Activated CD4-positive, alpha-beta T cell treated with anti-CD3 and anti-CD28 coated beads, Interleukin-2, amount 10 ng/mL, durations not matched to agents 24 days and 14 days (primary cell): ENCODE results near the gene OR10K1. TPM values are rescaled to one million over a fixed set of nuclear protein-coding genes. Genes with fewer than 3 reads are reported as not detected.
A peak's percentile ranks its signal among the peaks of the same experiment; 100 is the strongest.

Experiments
- DNase-seq: peaks from one replicate; pipeline ENCODE4 v3.0.0; 2022
- H3K27ac Mint-ChIP-seq: one replicate; pipeline ENCODE4 v1.8.0; 2022; ENCODE audit warnings: mild to moderate bottlenecking, mixed read lengths
- H3K27me3 Mint-ChIP-seq: one replicate; pipeline ENCODE4 v1.8.0; 2022; ENCODE audit warnings: mixed read lengths
- H3K36me3 Mint-ChIP-seq: one replicate; pipeline ENCODE4 v1.8.0; 2022; ENCODE audit warnings: low read depth, mild to moderate bottlenecking, mixed read lengths
- H3K4me1 Mint-ChIP-seq: one replicate; pipeline ENCODE4 v1.8.0; 2021; ENCODE audit warnings: mixed read lengths
- H3K4me3 Mint-ChIP-seq: one replicate; pipeline ENCODE4 v1.8.0; 2022; ENCODE audit warnings: mild to moderate bottlenecking, moderate library complexity, mixed read lengths
- H3K9me3 Mint-ChIP-seq: one replicate; pipeline ENCODE4 v1.8.0; 2021; ENCODE audit warnings: mixed read lengths
- intact Hi-C: fragments of 100-400 bp; cut with micrococcal nuclease; formaldehyde crosslinking; loops from one replicate; pipeline ENCODE4 v1.15.1; 2023
- total RNA-seq: library from RNA; stranded (reverse); gene quantifications from 2 replicates; pipeline ENCODE4 v1.2.3, GENCODE V29; 2022

The OR10K1 gene
- total RNA-seq, 1 donor from 2014 or later, result not detected

DNA sequence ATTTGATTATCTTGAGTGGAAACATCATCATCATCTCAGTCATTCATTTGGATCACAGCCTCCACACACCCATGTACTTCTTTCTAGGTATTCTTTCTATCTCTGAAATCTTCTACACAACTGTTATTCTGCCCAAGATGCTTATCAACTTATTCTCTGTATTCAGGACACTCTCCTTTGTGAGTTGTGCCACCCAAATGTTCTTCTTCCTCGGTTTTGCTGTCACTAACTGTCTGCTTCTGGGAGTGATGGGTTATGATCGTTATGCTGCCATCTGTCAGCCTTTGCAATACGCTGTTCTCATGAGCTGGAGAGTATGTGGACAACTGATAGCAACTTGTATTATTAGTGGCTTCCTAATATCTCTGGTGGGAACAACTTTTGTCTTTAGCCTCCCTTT, 29.7 kb downstream of the OR10K1 start:
- H3K36me3 Mint-ChIP-seq, result no peaks in the 10 kb centered on the region
- no peak overlapping the region for H3K4me3 Mint-ChIP-seq
- DNase-seq, result no peak
- H3K27me3 Mint-ChIP-seq, result peaks cover 23% of the 10 kb centered on the region
- intact Hi-C loops, result loop anchor here (10.0 kb wide), 1 partner anchor 287 kb away; no protein-coding TSS in a partner anchor
- H3K4me1 Mint-ChIP-seq, result no peaks in the 10 kb centered on the region
- no peak overlapping the region for H3K27ac Mint-ChIP-seq
- no peaks in the 10 kb centered on the region for H3K9me3 Mint-ChIP-seq

DNA sequence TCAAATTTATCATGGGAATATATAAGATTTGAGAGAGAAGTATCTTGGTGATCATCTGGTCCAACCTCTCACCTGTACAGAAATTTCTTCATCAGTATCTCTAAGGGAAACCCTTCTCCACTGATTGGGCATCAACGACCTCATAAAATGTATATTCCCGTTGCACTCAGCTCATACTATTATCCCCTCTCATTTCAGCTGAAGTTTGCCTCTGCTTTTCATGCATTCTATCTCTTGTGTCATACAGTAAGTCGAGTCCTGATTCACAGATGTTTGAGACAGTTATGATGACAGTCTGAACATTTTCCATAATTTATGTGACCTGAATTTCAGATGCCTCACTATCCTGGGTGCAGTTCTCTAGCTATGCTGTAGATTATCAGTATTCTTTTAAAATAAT, 31.4 kb downstream of the OR10K1 start:
- H3K27me3 Mint-ChIP-seq, result peaks cover 24% of the 10 kb centered on the region
- no peaks in the 10 kb centered on the region for H3K4me1 Mint-ChIP-seq
- H3K27ac Mint-ChIP-seq, result no peak overlapping the region
- no peaks in the 10 kb centered on the region for H3K9me3 Mint-ChIP-seq
- no peak overlapping the region for H3K4me3 Mint-ChIP-seq
- no peaks in the 10 kb centered on the region for H3K36me3 Mint-ChIP-seq
- no peak for DNase-seq
- intact Hi-C loops, result loop anchor here (10.0 kb wide), 1 partner anchor 288 kb away; no protein-coding TSS in a partner anchor

DNA sequence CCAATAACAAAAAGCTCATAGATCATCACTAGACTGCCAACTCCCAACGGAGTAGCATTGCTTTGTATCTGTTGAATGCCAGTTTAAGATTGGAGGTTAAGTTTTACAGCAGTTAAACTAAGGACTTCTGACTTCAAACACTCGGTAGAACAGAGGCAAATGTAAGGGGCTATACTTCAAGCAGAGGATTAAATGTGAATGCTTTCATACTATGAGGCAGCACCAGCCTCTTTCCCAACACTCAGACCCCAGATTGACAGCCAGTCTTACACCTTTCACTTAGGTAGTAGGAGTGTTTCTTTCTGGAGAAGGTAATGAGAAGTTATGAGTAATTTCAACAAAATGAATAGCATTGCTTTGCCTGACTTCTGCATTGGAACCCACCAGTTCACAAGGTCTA, 33.2 kb downstream of the OR10K1 start:
- Mint-ChIP-seq H3K36me3 (no peaks in the 10 kb centered on the region), H3K4me1 (no peaks in the 10 kb centered on the region), H3K27ac (no peak overlapping the region), H3K4me3 (no peak overlapping the region), H3K9me3 (no peaks in the 10 kb centered on the region), H3K27me3 (peaks cover 25% of the 10 kb centered on the region)
- DNase-seq, result no peak
- intact Hi-C loops, result loop anchor here (10.0 kb wide), 1 partner anchor 290 kb away; no protein-coding TSS in a partner anchor

DNA sequence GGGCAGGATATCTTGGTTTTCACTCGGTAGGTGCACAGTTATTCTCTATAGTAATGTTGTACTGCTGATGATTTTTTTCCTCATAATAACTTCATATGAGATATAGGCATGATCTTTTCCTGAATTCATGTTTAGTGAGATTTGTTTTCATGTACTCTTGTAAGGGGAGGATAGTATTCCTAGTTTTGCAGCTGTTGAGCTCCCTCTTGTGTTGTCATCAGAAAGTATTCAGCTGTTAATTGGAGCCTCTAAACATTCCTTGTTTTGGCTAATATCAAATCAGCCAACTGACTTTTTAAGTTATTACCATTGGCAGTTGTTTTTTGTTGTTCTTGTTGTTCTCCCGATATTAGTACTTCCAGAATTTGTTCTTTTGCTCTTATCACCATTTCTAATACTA, 34.7 kb downstream of the OR10K1 start:
- H3K36me3 Mint-ChIP-seq, result no peaks in the 10 kb centered on the region
- H3K27ac Mint-ChIP-seq, result no peak overlapping the region
- no peaks in the 10 kb centered on the region for H3K9me3 Mint-ChIP-seq
- intact Hi-C loops, result loop anchor here (10.0 kb wide), 1 partner anchor 292 kb away; no protein-coding TSS in a partner anchor
- H3K4me1 Mint-ChIP-seq, result no peaks in the 10 kb centered on the region
- H3K4me3 Mint-ChIP-seq, result no peak overlapping the region
- DNase-seq, result no peak
- H3K27me3 Mint-ChIP-seq, result peaks cover 29% of the 10 kb centered on the region

DNA sequence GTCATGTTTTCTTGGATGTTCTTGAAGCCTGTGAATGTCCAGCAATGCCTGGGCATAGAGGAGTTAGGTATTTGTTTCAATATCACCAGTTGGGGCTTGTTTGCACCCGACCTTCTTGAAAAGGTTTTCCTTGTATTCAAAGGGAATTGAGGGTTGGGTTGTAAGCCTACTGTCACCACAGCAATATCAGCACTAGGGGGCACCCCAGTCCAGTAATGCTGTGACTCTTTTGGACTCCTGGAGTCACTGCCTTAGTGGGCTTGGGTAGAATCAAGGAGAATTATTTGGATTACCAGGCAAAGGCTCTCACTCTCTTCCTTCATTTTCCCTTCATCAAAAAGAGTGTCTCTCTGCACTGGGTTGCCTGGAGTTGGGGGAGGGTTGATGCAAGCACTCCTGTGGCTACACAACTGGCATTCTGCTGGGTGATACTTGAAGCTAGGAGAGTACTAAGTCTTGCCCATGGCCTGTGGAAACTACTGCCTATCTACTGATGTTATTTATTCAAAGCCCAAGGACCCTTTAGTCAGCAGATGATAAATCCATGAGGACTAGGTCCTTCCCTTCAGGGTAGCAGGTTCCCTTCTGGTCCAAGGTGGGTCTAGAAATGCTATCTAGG, 44.8 kb downstream of the OR10K1 start:
- Mint-ChIP-seq H3K4me1 (no peaks in the 10 kb centered on the region), H3K9me3 (no peaks in the 10 kb centered on the region), H3K4me3 (no peak overlapping the region), H3K27ac (no peak overlapping the region), H3K27me3 (peaks cover 32% of the 10 kb centered on the region), H3K36me3 (no peaks in the 10 kb centered on the region)
- DNase-seq, result peak; percentile 83
- intact Hi-C loops, result loop anchor here (1.0 to 5.0 kb wide), 3 partner anchors 492 to 706 kb away; no protein-coding TSS in a partner anchor

DNA sequence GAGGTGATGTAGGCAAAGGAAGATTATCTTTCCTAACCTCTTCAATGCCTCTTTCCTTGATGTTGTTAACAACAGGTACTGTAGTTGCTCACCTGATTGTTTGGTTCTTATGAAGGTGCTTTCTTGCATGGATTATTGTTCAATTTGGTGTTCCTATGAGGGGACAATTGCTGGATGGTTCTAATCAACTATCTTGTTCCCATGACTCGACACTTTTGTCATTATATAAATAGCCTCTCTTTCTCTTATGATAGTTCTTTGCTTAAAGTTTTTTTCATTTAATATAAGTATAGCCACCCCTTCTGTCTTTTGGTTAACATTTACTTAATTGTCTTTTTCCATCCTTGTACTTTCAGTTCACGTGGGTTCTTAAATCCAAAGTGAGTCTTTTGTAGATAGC, 45.9 kb downstream of the OR10K1 start:
- intact Hi-C loops, result loop anchor here (5.0 kb wide), 1 partner anchor 705 kb away; no protein-coding TSS in a partner anchor
- H3K4me1 Mint-ChIP-seq, result no peaks in the 10 kb centered on the region
- DNase-seq, result no peak
- peaks cover 29% of the 10 kb centered on the region for H3K27me3 Mint-ChIP-seq
- H3K36me3 Mint-ChIP-seq, result no peaks in the 10 kb centered on the region
- no peak overlapping the region for H3K27ac Mint-ChIP-seq
- H3K9me3 Mint-ChIP-seq, result no peaks in the 10 kb centered on the region
- no peak overlapping the region for H3K4me3 Mint-ChIP-seq

DNA sequence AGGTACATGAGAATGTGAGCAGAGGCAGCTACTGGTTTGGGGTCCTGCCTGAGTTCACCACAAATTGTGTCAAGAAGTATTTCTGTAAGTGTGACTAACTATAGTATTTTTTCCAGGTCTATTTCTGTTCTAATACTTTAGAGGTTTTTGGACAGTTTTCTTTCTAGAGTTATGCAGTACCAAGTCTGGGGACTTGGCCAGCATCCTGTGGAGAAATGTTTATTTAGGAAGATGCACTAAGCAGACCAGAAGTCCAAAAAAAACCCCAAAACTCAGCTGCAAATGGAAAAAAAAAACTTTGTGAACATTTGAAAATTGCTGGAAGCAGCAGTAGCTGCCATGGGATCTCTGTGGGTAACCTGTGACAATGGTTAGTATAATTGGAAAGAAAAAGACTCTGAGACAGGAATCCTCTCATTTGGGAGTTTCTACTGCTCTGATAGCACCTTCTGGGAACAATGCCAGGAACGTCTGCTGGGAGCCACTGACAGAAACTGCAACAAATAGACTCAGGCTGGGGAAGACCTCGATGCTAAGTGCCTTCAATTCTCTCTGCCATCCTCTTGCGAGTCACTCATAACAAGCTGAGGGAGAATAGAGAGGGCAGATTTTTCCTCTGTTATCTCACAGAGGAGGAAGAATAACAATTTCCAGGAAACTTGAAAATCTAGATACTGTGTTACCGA, 48.0 kb downstream of the OR10K1 start:
- Mint-ChIP-seq H3K36me3 (no peaks in the 10 kb centered on the region), H3K9me3 (no peaks in the 10 kb centered on the region), H3K27ac (no peak overlapping the region), H3K27me3 (peaks cover 23% of the 10 kb centered on the region), H3K4me3 (no peak overlapping the region), H3K4me1 (no peaks in the 10 kb centered on the region)
- no peak for DNase-seq
- intact Hi-C loops, result loop anchor here (5.0 kb wide), 1 partner anchor 703 kb away; no protein-coding TSS in a partner anchor

DNA sequence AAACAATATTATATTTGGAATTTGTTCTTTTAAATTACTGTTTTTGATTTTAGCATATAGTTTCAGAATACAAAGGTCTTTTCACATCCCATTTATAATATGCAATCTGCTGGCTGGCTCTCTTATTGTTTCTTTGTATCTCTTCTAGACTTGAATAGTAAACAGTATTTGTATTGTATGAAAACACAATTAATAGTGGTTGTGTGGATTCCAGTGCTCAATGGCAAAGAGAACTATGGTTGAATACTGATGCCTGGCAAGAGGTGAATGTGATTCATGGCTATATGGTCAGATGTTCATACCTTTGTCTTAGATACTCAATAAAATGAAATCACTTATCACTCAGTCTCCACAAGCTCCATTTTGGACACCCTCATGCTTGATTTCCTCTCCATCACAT, 55.3 kb downstream of the OR10K1 start:
- no peak for DNase-seq
- Mint-ChIP-seq H3K36me3 (no peaks in the 10 kb centered on the region), H3K27me3 (peaks cover 2% of the 10 kb centered on the region), H3K4me3 (no peak overlapping the region), H3K4me1 (no peaks in the 10 kb centered on the region), H3K9me3 (no peaks in the 10 kb centered on the region), H3K27ac (no peak overlapping the region)
- intact Hi-C loops, result no loop called here

Other genes starting within 250 kb of the OR10K1 start
- 0.12 and 0.21 TPM in 2 replicates for gene CD1A, start 207.4 kb upstream of the OR10K1 start, total RNA-seq
- gene CD1C, start 171.9 kb upstream of the OR10K1 start, total RNA-seq, result 0.45 and 0.65 TPM in 2 replicates
- gene CD1B, start 130.3 kb upstream of the OR10K1 start, total RNA-seq, result not detected in 2 replicates
- not detected in 2 replicates for gene CD1E, start 107.9 kb upstream of the OR10K1 start, total RNA-seq
- gene OR10T2, start 62.4 kb upstream of the OR10K1 start, total RNA-seq, result not detected in 2 replicates
- gene OR10K2, start 35.6 kb upstream of the OR10K1 start, total RNA-seq, result not detected in 2 replicates
- not detected in 2 replicates for gene OR10R2, start 10.4 kb downstream of the OR10K1 start, total RNA-seq
- not detected in 2 replicates for gene OR6Y1, start 92.6 kb downstream of the OR10K1 start, total RNA-seq
- gene OR6P1, start 108.7 kb downstream of the OR10K1 start, total RNA-seq, result not detected in 2 replicates
- gene OR10X1, start 118.1 kb downstream of the OR10K1 start, total RNA-seq, result not detected in 2 replicates
- not detected in 2 replicates for gene OR10Z1, start 143.4 kb downstream of the OR10K1 start, total RNA-seq
- not detected in 2 replicates for gene SPTA1, start 224.9 kb downstream of the OR10K1 start, total RNA-seq
- not detected in 2 replicates for gene OR6K2, start 238.8 kb downstream of the OR10K1 start, total RNA-seq